Caki2 (cell line): ENCODE measurements around the gene FRG2. TPM values are rescaled to one million over a fixed set of nuclear protein-coding genes. Genes with fewer than 3 reads are reported as not detected.
"Not testable (repeated sequence)": the region's sequence is repeated elsewhere in the genome, so short reads cannot be mapped to it uniquely, and the experiment has no call there.

ENCODE experiments used
- DNase-seq: peaks from one replicate; pipeline ENCODE4 v3.0.0-alpha.2; 2015; ENCODE audit warnings: low read depth
- in situ Hi-C: cut with HindIII; loops from 2 replicates; pipeline ENCODE4 v1.10.0; 2016; ENCODE audit warnings: low sequenced_read_pairs, low pct_unique_long_range_greater_than_20kb, mixed read lengths
- total RNA-seq: library from RNA; depleted of rRNA; stranded (reverse); fragments of >200 nt; shearing (Covaris generic); gene quantifications from 2 replicates; pipeline ENCODE4 v1.2.3, GENCODE V29; 2014; ENCODE audit warnings: low replicate concordance

The FRG2 gene
- total RNA-seq, 1 experiment from 2014 or later, result not detected

- no peak for DNase-seq
- in situ Hi-C loops, result no loop called here
Observed at GRCh38 chr4:190017357-190018200, 9.5 kb downstream of the FRG2 start.

GRCh38 chr4:190016369-190017289 lies 10.4 kb downstream of the FRG2 start:
- in situ Hi-C loops, result no loop called here
- no peak for DNase-seq

DNA sequence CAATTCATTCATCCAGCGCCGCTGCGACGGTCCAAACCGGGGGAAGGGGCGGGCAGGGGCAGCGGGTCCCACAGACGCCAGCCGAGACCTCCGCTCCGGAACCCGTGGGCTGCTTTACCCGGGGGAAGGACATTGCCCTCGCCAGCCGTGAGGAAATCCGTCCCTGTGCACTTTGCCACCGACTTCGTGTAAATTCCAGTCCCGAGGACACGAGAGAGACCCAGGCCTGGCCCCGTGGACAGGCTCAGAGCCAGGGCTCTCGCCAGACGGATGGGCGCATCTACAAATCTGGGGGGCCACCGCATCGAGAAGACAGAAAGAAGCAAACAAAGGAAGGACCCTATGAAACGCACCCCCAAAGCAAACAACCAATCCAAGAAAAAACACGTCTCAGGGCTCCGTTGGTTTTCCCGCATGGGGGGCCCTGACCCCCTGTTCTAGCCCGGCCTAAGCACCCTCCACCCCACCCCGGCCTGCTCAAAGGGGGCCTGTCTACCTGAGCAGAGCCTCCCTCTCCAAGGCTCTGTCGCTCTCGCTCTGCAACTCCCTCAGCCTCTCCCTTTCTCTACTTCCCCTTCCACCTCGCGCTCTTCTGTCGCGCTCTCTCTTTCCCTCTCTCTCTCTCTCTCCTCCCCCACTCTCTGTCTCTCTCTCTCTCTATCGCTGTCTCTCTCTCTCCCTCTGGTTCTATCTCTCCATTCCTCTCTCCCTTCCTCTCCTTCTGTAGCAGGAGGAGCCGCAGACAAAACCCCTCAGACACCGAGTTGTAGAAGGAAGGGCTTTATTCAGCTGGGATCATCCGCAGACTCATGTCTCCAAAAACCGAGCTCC lies 11.3 kb downstream of the FRG2 start:
- in situ Hi-C loops, result no loop called here
- no peak for DNase-seq

GRCh38 chr4:190014771-190015537 lies 12.1 kb downstream of the FRG2 start:
- in situ Hi-C loops, result no loop called here
- peak; percentile 6 for DNase-seq

GRCh38 chr4:189989941-189990340 lies 37.1 kb downstream of the FRG2 start:
- DNase-seq, in situ Hi-C loops: not testable (repeated sequence)

GRCh38 chr4:189988877-189989431 lies 38.1 kb downstream of the FRG2 start:
- no peak for DNase-seq
- in situ Hi-C loops, result no loop called here

GRCh38 chr4:189985651-189986243 lies 41.3 kb downstream of the FRG2 start:
- in situ Hi-C loops, result not testable (repeated sequence)
- peak; percentile 16 for DNase-seq

GRCh38 chr4:189984661-189985060 lies 42.4 kb downstream of the FRG2 start:
- DNase-seq, in situ Hi-C loops: not testable (repeated sequence)

GRCh38 chr4:189983916-189984526 lies 43.0 kb downstream of the FRG2 start:
- DNase-seq, in situ Hi-C loops: not testable (repeated sequence)

GRCh38 chr4:189981970-189982369 lies 45.1 kb downstream of the FRG2 start:
- in situ Hi-C loops, result no loop called here
- no peak for DNase-seq

DNA sequence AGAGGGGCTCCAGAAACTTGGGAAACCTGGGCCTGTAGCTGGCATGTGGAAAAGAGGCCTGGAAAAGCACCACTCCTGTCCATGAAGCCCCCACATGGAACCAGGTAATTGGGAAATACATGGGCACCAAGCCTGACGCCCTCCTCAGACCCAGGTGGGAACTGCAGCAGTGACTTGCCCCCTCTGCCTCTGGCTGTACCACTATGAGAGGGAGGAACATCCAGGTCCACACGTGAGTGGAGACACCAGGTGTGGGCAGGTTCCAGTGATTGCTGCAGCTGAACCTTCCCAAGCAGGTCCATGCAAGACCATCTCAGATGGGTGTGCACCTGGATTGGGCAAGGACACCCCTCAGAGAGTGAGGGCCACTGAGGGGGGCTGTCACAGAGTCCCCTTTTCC lies 46.8 kb downstream of the FRG2 start:
- in situ Hi-C loops, DNase-seq: not testable (repeated sequence)

GRCh38 chr4:189979196-189980047 lies 47.6 kb downstream of the FRG2 start:
- no peak for DNase-seq
- in situ Hi-C loops, result no loop called here
